ENCODE results near the gene TMEM185B. TPM values are rescaled to one million over a fixed set of nuclear protein-coding genes. Genes with fewer than 3 reads are reported as not detected.
"Not testable (repeated sequence)": the region's sequence is repeated elsewhere in the genome, so short reads cannot be mapped to it uniquely, and the experiment has no call there.

TMEM185B gene
- total and polyA plus RNA-seq, 4 donors = 1.8 to 8.5 (median 6.8) TPM

DNA sequence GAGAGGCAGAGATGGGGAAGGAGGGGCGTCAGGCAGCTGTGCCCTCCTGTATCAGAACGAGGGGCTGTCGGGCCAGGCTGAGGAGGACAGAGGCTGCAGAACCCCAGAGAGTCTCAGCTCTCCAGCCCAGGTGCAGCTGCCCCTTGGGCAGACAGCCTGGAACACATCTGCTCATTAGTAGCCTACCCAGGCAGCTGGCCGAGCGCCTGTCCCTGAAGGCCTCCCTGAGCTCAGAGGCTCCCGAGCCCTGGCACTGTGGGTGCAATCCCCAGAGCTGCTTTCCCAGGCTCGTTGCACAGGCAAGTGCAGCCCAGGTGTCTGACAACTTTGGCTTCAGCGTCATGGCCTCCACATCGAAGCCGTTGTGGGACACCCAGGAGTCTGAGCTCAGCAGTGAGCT lies 13.1 kb upstream of the TMEM185B start:
- H3K4me1 ChIP-seq (ENCODE audit: control insufficient read depth in 4 of 4, insufficient read depth in 4 of 4, low read length in 3 of 4) = peaks cover 0 to 3% (median under 1%) of the 10 kb centered on the region in 4 donors
- H3K27ac ChIP-seq (ENCODE audit: low read depth in 1 of 2, low read length in 2 of 2) = no peak overlapping the region
- no peaks in the 10 kb centered on the region for H3K27me3 ChIP-seq (ENCODE audit: control insufficient read depth in 4 of 4, insufficient read depth in 4 of 4, low read length in 3 of 4)
- WGBS = 93% methylated on average over 10 of the region's 10 CpGs
- no peaks in the 10 kb centered on the region for H3K36me3 ChIP-seq (ENCODE audit: control insufficient read depth in 4 of 4, insufficient read depth in 3 of 4, low read depth in 1 of 4, low read length in 3 of 4)
- no peak for DNase-seq (ENCODE audit: low spot score)
- TF ChIP-seq, protein P1, sequence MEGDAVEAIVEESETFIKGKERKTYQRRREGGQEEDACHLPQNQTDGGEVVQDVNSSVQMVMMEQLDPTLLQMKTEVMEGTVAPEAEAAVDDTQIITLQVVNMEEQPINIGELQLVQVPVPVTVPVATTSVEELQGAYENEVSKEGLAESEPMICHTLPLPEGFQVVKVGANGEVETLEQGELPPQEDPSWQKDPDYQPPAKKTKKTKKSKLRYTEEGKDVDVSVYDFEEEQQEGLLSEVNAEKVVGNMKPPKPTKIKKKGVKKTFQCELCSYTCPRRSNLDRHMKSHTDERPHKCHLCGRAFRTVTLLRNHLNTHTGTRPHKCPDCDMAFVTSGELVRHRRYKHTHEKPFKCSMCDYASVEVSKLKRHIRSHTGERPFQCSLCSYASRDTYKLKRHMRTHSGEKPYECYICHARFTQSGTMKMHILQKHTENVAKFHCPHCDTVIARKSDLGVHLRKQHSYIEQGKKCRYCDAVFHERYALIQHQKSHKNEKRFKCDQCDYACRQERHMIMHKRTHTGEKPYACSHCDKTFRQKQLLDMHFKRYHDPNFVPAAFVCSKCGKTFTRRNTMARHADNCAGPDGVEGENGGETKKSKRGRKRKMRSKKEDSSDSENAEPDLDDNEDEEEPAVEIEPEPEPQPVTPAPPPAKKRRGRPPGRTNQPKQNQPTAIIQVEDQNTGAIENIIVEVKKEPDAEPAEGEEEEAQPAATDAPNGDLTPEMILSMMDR (IDR thresholded peaks at IDR 0.05; ENCODE audit: low read depth, low read length, missing input control) = no peak
- TF ChIP-seq GABPA (IDR thresholded peaks at IDR 0.05 in 1 of 2, conservative IDR thresholded peaks at IDR 0.05 in 1 of 2) = no peak
- H3K9me3 ChIP-seq (ENCODE audit: control insufficient read depth in 4 of 4, low read length in 3 of 4) = no peaks in the 10 kb centered on the region
- no peak overlapping the region for H3K9ac ChIP-seq (ENCODE audit: low read depth in 1 of 2, low read length in 2 of 2)
- no peak overlapping the region for H3K4me3 ChIP-seq (ENCODE audit: low read depth in 1 of 3, low read length in 3 of 3)

DNA sequence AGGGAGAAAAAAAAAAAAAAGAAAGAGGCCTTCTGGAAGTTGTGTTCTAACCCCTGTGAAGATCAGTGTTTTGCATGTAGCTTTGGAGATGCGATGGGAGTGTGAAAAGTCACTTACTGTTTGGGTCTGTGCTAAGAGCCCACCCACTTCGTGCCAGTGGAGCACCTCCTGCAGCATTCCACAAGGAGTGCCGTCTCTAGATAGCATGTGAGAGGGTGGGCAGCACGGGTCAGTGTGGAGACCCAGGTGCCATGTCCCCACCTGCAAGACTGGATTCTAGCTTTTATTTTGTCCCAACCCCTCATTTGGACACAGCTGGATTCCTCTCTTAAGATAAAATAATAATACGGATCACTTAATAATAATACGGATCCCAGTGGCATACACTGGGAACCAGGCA lies 12.5 kb upstream of the TMEM185B start:
- H3K27me3 ChIP-seq (ENCODE audit: control insufficient read depth in 4 of 4, insufficient read depth in 4 of 4, low read length in 3 of 4) = no peaks in the 10 kb centered on the region
- H3K36me3 ChIP-seq (ENCODE audit: control insufficient read depth in 4 of 4, insufficient read depth in 3 of 4, low read depth in 1 of 4, low read length in 3 of 4) = no peaks in the 10 kb centered on the region
- H3K9ac ChIP-seq (ENCODE audit: low read depth in 1 of 2, low read length in 2 of 2) = no peak overlapping the region
- H3K4me1 ChIP-seq (ENCODE audit: control insufficient read depth in 4 of 4, insufficient read depth in 4 of 4, low read length in 3 of 4) = peaks cover 0 to 3% (median under 1%) of the 10 kb centered on the region in 4 donors
- no peak overlapping the region for H3K27ac ChIP-seq (ENCODE audit: low read depth in 1 of 2, low read length in 2 of 2)
- no peak overlapping the region for H3K4me3 ChIP-seq (ENCODE audit: low read depth in 1 of 3, low read length in 3 of 3)
- no peak for TF ChIP-seq TAF1 (conservative IDR thresholded peaks at IDR 0.05)
- TF ChIP-seq JUND (IDR thresholded peaks at IDR 0.05) = no peak
- TF ChIP-seq SP1 (IDR thresholded peaks at IDR 0.05) = no peak
- TF ChIP-seq HNF4A (conservative IDR thresholded peaks at IDR 0.05) = no peak
- TF ChIP-seq FOXA1 (IDR thresholded peaks at IDR 0.05) = no peak
- no peak for TF ChIP-seq GABPA (IDR thresholded peaks at IDR 0.05 in 1 of 2, conservative IDR thresholded peaks at IDR 0.05 in 1 of 2)
- TF ChIP-seq, protein P2, sequence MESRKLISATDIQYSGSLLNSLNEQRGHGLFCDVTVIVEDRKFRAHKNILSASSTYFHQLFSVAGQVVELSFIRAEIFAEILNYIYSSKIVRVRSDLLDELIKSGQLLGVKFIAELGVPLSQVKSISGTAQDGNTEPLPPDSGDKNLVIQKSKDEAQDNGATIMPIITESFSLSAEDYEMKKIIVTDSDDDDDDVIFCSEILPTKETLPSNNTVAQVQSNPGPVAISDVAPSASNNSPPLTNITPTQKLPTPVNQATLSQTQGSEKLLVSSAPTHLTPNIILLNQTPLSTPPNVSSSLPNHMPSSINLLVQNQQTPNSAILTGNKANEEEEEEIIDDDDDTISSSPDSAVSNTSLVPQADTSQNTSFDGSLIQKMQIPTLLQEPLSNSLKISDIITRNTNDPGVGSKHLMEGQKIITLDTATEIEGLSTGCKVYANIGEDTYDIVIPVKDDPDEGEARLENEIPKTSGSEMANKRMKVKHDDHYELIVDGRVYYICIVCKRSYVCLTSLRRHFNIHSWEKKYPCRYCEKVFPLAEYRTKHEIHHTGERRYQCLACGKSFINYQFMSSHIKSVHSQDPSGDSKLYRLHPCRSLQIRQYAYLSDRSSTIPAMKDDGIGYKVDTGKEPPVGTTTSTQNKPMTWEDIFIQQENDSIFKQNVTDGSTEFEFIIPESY (IDR thresholded peaks at IDR 0.05) = no peak
- no peak for TF ChIP-seq REST (IDR thresholded peaks at IDR 0.05)
- TF ChIP-seq ATF3 (IDR thresholded peaks at IDR 0.05) = no peak
- no peak for TF ChIP-seq RAD21 (IDR thresholded peaks at IDR 0.05)
- TF ChIP-seq, protein P1 (IDR thresholded peaks at IDR 0.05; ENCODE audit: low read depth, low read length, missing input control) = no peak
- no peak for TF ChIP-seq NR2F2 (IDR thresholded peaks at IDR 0.05)
- no peak for TF ChIP-seq YY1 (IDR thresholded peaks at IDR 0.05)
- DNase-seq (ENCODE audit: low spot score) = no peak
- 95% methylated on average over 6 of the region's 6 CpGs for WGBS
- H3K9me3 ChIP-seq (ENCODE audit: control insufficient read depth in 4 of 4, low read length in 3 of 4) = no peaks in the 10 kb centered on the region

DNA sequence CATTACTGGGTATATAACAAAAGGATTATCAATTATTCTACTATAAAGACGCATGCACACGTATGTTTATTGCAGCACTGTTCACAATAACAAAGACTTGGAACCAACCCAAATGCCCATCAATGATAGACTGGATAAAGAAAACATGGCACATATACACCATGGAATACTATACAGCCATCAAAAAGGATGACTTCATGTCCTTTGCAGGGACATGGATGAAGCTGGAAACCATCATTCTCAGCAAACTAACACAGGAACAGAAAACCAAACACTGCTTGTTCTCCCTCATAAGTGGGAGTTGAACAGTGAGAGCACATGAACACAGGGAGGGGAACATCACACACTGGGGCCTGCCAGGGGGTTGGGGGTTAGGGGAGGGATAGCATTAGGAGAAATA lies 12.0 kb upstream of the TMEM185B start:
- H3K27me3 ChIP-seq (ENCODE audit: control insufficient read depth in 4 of 4, insufficient read depth in 4 of 4, low read length in 3 of 4); H3K9me3 ChIP-seq (ENCODE audit: control insufficient read depth in 4 of 4, low read length in 3 of 4); H3K27ac ChIP-seq (ENCODE audit: low read depth in 1 of 2, low read length in 2 of 2); H3K4me1 ChIP-seq (ENCODE audit: control insufficient read depth in 4 of 4, insufficient read depth in 4 of 4, low read length in 3 of 4); H3K36me3 ChIP-seq (ENCODE audit: control insufficient read depth in 4 of 4, insufficient read depth in 3 of 4, low read depth in 1 of 4, low read length in 3 of 4); DNase-seq (ENCODE audit: low spot score); H3K4me3 ChIP-seq (ENCODE audit: low read depth in 1 of 3, low read length in 3 of 3); H3K9ac ChIP-seq (ENCODE audit: low read depth in 1 of 2, low read length in 2 of 2): not testable (repeated sequence)
- 98% methylated on average over 2 of the region's 2 CpGs for WGBS

Measured in liver (tissue), 9 donors.